HepG2 (cell line): ENCODE results near the gene ABHD10. TPM values are rescaled to one million over a fixed set of nuclear protein-coding genes. Genes with fewer than 3 reads are reported as not detected.

Source experiments
- IRF9 ChIP-seq: sonication (generic); formaldehyde crosslinking; IDR thresholded peaks from 2 replicates; pipeline ENCODE4 v1.8.0; 2022; ENCODE audit warnings: missing genetic modification reagents, mild to moderate bottlenecking, borderline replicate concordance
- IRX3 ChIP-seq: sonication (generic); formaldehyde crosslinking; IDR thresholded peaks from 2 replicates; pipeline ENCODE4 v1.8.1; 2023; ENCODE audit warnings: mild to moderate bottlenecking, low read depth, missing genetic modification reagents, borderline replicate concordance
- POLR2AphosphoS5 ChIP-seq: IDR thresholded peaks from 2 replicates; pipeline ENCODE4 v1.6.1; 2012; ENCODE audit warnings: low read depth, low read length
- RBFOX2 ChIP-seq: fragments of 200-400 bp; formaldehyde crosslinking; IDR thresholded peaks from 2 replicates; pipeline ENCODE4 v1.6.1; 2017; ENCODE audit warnings: low read depth, mild to moderate bottlenecking, low read length
- RFX5 ChIP-seq: IDR thresholded peaks from 2 replicates; pipeline ENCODE4 v1.6.1; 2011; ENCODE audit warnings: low read depth, low read length, improper control_type of control experiment
- STAG1 ChIP-seq: sonication (generic); formaldehyde crosslinking; IDR thresholded peaks from 2 replicates; pipeline ENCODE4 v1.4.0; 2020; ENCODE audit warnings: missing genetic modification reagents
- ZBTB25 ChIP-seq: IDR thresholded peaks from 2 replicates; pipeline ENCODE4 v1.6.1; 2018; ENCODE audit warnings: missing genetic modification reagents
- ZNF18 ChIP-seq: sonication (generic); formaldehyde crosslinking; IDR thresholded peaks from 2 replicates; pipeline ENCODE4 v1.8.0; 2022; ENCODE audit warnings: mild to moderate bottlenecking, missing genetic modification reagents; ENCODE audit not compliant: insufficient replicate concordance
- ZNF549 ChIP-seq: sonication (generic); formaldehyde crosslinking; IDR thresholded peaks from 2 replicates; pipeline ENCODE4 v1.5.0; 2020; ENCODE audit warnings: missing genetic modification reagents
- polyA plus RNA-seq, 8 experiments: library from polyadenylated mRNA; depleted of rRNA in 3 of 8; stranded (reverse) in 7 of 8; unstranded in 1 of 8; fragments of >200 nt; fragmentation: Illumina TruSeq in 4 of 8; extraction: Trizol in 4 of 8; gene quantifications; 2 replicates each; pipeline versions ENCODE4 v1.2.1 to v1.2.3, GENCODE V29; 2011 to 2016; ENCODE audit warnings: low read depth in 4 of 8, missing spikeins in 1 of 8, mixed read lengths in 1 of 8; ENCODE audit not compliant: insufficient read depth in 1 of 8
- total RNA-seq, 5 experiments: library from RNA; depleted of rRNA; stranded (reverse); fragments of >200 nt; fragmentation: Illumina TruSeq; extraction: Trizol; gene quantifications; 2 replicates each; pipeline ENCODE4 v1.2.3, GENCODE V29; 2016; ENCODE audit warnings: low read depth in 1 of 5
- TF ChIP-seq, protein P1 (sequence below): sonication (generic); formaldehyde crosslinking; IDR thresholded peaks from 2 replicates; pipeline ENCODE4 v1.8.1; 2023; ENCODE audit warnings: mild to moderate bottlenecking, missing genetic modification reagents, borderline replicate concordance
- TF ChIP-seq, protein P2 (sequence below), 2 experiments: fragments of 450-650 bp in 1 of 2; sonication (generic) in 1 of 2; formaldehyde crosslinking in 1 of 2; IDR thresholded peaks; 2 replicates each; pipeline versions ENCODE4 v1.6.1 to v1.8.0; 2016 to 2022; ENCODE audit warnings: antibody characterized with exemption in 1 of 2, mild to moderate bottlenecking in 1 of 2, missing genetic modification reagents in 1 of 2
- TF ChIP-seq, protein P3 (sequence below): sonication (generic); formaldehyde crosslinking; IDR thresholded peaks from 2 replicates; pipeline ENCODE4 v1.5.0; 2020; ENCODE audit warnings: missing genetic modification reagents, mild to moderate bottlenecking, borderline replicate concordance

The ABHD10 gene
- total and polyA plus RNA-seq, 2 of the 13 experiments (the other 11 are each of a cell fraction or from before 2014, with no cell fraction given) = 22.8 to 50.2 TPM

- TF ChIP-seq RBFOX2 = peak; percentile 91
- peak; percentile 77; the same call in 1 of the 2 replicates for TF ChIP-seq ZBTB25 (CRISPR knock-in tag)
- TF ChIP-seq RFX5 = peak; percentile 37; the same call in 1 of the 2 replicates
- peak; percentile 61; the same call in 1 of the 2 replicates for TF ChIP-seq IRF9 (CRISPR knock-in tag)
- TF ChIP-seq, protein P1, sequence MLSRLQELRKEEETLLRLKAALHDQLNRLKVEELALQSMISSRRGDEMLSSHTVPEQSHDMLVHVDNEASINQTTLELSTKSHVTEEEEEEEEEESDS (CRISPR knock-in tag) = no peak
- TF ChIP-seq, protein P2, sequence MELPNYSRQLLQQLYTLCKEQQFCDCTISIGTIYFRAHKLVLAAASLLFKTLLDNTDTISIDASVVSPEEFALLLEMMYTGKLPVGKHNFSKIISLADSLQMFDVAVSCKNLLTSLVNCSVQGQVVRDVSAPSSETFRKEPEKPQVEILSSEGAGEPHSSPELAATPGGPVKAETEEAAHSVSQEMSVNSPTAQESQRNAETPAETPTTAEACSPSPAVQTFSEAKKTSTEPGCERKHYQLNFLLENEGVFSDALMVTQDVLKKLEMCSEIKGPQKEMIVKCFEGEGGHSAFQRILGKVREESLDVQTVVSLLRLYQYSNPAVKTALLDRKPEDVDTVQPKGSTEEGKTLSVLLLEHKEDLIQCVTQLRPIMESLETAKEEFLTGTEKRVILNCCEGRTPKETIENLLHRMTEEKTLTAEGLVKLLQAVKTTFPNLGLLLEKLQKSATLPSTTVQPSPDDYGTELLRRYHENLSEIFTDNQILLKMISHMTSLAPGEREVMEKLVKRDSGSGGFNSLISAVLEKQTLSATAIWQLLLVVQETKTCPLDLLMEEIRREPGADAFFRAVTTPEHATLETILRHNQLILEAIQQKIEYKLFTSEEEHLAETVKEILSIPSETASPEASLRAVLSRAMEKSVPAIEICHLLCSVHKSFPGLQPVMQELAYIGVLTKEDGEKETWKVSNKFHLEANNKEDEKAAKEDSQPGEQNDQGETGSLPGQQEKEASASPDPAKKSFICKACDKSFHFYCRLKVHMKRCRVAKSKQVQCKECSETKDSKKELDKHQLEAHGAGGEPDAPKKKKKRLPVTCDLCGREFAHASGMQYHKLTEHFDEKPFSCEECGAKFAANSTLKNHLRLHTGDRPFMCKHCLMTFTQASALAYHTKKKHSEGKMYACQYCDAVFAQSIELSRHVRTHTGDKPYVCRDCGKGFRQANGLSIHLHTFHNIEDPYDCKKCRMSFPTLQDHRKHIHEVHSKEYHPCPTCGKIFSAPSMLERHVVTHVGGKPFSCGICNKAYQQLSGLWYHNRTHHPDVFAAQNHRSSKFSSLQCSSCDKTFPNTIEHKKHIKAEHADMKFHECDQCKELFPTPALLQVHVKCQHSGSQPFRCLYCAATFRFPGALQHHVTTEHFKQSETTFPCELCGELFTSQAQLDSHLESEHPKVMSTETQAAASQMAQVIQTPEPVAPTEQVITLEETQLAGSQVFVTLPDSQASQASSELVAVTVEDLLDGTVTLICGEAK (IDR thresholded peaks at IDR 0.05) = no peak
- TF ChIP-seq, protein P2 (CRISPR knock-in tag; IDR thresholded peaks at IDR 0.05) = peak; percentile 77
- TF ChIP-seq ZNF549 (CRISPR knock-in tag) = no peak
- no peak for TF ChIP-seq STAG1
- TF ChIP-seq, protein P3, sequence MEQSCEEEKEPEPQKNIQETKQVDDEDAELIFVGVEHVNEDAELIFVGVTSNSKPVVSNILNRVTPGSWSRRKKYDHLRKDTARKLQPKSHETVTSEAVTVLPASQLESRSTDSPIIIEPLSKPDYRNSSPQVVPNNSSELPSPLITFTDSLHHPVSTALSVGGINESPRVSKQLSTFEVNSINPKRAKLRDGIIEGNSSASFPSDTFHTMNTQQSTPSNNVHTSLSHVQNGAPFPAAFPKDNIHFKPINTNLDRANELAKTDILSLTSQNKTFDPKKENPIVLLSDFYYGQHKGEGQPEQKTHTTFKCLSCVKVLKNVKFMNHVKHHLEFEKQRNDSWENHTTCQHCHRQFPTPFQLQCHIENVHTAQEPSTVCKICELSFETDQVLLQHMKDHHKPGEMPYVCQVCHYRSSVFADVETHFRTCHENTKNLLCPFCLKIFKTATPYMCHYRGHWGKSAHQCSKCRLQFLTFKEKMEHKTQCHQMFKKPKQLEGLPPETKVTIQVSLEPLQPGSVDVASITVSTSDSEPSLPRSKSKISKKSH (CRISPR knock-in tag) = peak; percentile 91; the same call in 1 of the 2 replicates
- peak; percentile 70; the same call in 1 of the 2 replicates for TF ChIP-seq IRX3 (CRISPR knock-in tag)
- TF ChIP-seq POLR2AphosphoS5 = peak; percentile 96
- peak; percentile 70 for TF ChIP-seq ZNF18
Measured at GRCh38 chr3:111978583-111979433, at the start of gene ABHD10 (continued).
